Gastrocnemius medialis (tissue), 4 donors: ENCODE data around the gene GALNT15. TPM values are rescaled to one million over a fixed set of nuclear protein-coding genes. Genes with fewer than 3 reads are reported as not detected.

Source experiments
- ATAC-seq, 2 donors: fragments of 150-250 bp; one replicate each; pipeline ENCODE4 v1.9.1; 2016
- DNase-seq, 2 donors: peaks; one replicate each; pipeline ENCODE4 v3.0.0-alpha.2; 2019
- H3K27ac ChIP-seq, 4 donors: fragments of 200-600 bp; sonication (generic); 1 replicate in 1 of 4; 2 replicates in 3 of 4; pipeline ENCODE4 v1.5.1; 2016 to 2018; ENCODE audit warnings: mild to moderate bottlenecking in 2 of 4, moderate library complexity in 1 of 4
- H3K27me3 ChIP-seq, 3 donors: fragments of 200-600 bp; sonication (generic) in 2 of 3; 1 replicate in 1 of 3; 2 replicates in 2 of 3; pipeline versions ENCODE4 v1.5.1 to v1.6.0; 2016 to 2019; ENCODE audit warnings: mild to moderate bottlenecking in 1 of 3, moderate library complexity in 1 of 3
- H3K36me3 ChIP-seq, 2 donors: fragments of 200-600 bp; sonication (generic) in 1 of 2; one replicate each; pipeline ENCODE4 v1.5.1; 2017 to 2018
- H3K4me1 ChIP-seq, 2 donors: fragments of 200-600 bp; sonication (generic) in 1 of 2; one replicate each; pipeline ENCODE4 v1.5.1; 2016 to 2017; ENCODE audit warnings: mild to moderate bottlenecking in 2 of 2
- H3K4me3 ChIP-seq, 4 donors: fragments of 200-600 bp; sonication (generic) in 3 of 4; 1 replicate in 1 of 4; 2 replicates in 3 of 4; pipeline ENCODE4 v1.5.1; 2016 to 2019; ENCODE audit warnings: mild to moderate bottlenecking in 2 of 4
- H3K9me3 ChIP-seq, 3 donors: fragments of 200-600 bp; sonication (generic) in 2 of 3; 1 replicate in 1 of 3; 2 replicates in 2 of 3; pipeline ENCODE4 v1.5.1; 2016 to 2019
- POLR2A ChIP-seq, 2 donors: fragments of 450-650 bp; IDR thresholded peaks; one replicate each; pipeline ENCODE4 v1.6.1; 2017; ENCODE audit warnings: antibody characterized with exemption in 2 of 2, mild to moderate bottlenecking in 2 of 2, moderate library complexity in 2 of 2
- in situ Hi-C, 4 donors: fragments of 200-750 bp; cut with MboI; loops; one replicate each; pipeline versions ENCODE4 v1.15.0 to v1.8.0; 2017; ENCODE audit warnings: low sequenced_read_pairs in 4 of 4
- intact Hi-C: fragments of 100-400 bp; cut with DNase I; formaldehyde crosslinking; loops from one replicate; pipeline ENCODE4 v1.15.1; 2023; ENCODE audit warnings: low total_unique reads
- total RNA-seq, 4 donors: library from RNA; depleted of rRNA; stranded (reverse); fragments of >200 nt; gene quantifications; one replicate each; pipeline versions ENCODE4 v1.1.0 to v1.2.3, GENCODE V29; 2016
- TF ChIP-seq, protein P1 (sequence below), 5 experiments: fragments of 450-650 bp in 3 of 5; fragments of 200-600 bp in 2 of 5; sonication (generic) in 2 of 5; IDR thresholded peaks in 4 of 5; conservative IDR thresholded peaks in 1 of 5; 1 replicate in 4 of 5; 2 replicates in 1 of 5; pipeline ENCODE4 v1.5.1; 2016 to 2019; ENCODE audit warnings: antibody characterized with exemption in 5 of 5, mild to moderate bottlenecking in 3 of 5, moderate library complexity in 3 of 5

Gene GALNT15
- total RNA-seq, 4 donors from 2014 or later = 57.6 to 94.0 (median 79.6) TPM

GRCh38 chr3:16245609-16246008, 71.1 kb downstream of the GALNT15 start:
- Histone ChIP-seq H3K27ac (peak overlapping the region in 1 of 4 donors; percentile 76), H3K4me3 (no peak overlapping the region), H3K4me1 (peaks cover 22 to 26% of the 10 kb centered on the region in 2 donors), H3K36me3 (no peaks in the 10 kb centered on the region), H3K27me3 (no peaks in the 10 kb centered on the region), H3K9me3 (no peaks in the 10 kb centered on the region)
- TF ChIP-seq, protein P1, sequence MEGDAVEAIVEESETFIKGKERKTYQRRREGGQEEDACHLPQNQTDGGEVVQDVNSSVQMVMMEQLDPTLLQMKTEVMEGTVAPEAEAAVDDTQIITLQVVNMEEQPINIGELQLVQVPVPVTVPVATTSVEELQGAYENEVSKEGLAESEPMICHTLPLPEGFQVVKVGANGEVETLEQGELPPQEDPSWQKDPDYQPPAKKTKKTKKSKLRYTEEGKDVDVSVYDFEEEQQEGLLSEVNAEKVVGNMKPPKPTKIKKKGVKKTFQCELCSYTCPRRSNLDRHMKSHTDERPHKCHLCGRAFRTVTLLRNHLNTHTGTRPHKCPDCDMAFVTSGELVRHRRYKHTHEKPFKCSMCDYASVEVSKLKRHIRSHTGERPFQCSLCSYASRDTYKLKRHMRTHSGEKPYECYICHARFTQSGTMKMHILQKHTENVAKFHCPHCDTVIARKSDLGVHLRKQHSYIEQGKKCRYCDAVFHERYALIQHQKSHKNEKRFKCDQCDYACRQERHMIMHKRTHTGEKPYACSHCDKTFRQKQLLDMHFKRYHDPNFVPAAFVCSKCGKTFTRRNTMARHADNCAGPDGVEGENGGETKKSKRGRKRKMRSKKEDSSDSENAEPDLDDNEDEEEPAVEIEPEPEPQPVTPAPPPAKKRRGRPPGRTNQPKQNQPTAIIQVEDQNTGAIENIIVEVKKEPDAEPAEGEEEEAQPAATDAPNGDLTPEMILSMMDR (IDR thresholded peaks at IDR 0.05 in 4 of 5, conservative IDR thresholded peaks at IDR 0.05 in 1 of 5) = no peak
- TF ChIP-seq POLR2A (IDR thresholded peaks at IDR 0.05) = no peak
- DNase-seq (no peak), ATAC-seq (no peak)
- in situ Hi-C loops = loop anchor here (5.0 to 25.0 kb wide), 9 partner anchors 71 to 611 kb away; partner anchors contain the start of gene GALNT15 (in 1 of the 4)
- intact Hi-C loops = no loop called here

DNA sequence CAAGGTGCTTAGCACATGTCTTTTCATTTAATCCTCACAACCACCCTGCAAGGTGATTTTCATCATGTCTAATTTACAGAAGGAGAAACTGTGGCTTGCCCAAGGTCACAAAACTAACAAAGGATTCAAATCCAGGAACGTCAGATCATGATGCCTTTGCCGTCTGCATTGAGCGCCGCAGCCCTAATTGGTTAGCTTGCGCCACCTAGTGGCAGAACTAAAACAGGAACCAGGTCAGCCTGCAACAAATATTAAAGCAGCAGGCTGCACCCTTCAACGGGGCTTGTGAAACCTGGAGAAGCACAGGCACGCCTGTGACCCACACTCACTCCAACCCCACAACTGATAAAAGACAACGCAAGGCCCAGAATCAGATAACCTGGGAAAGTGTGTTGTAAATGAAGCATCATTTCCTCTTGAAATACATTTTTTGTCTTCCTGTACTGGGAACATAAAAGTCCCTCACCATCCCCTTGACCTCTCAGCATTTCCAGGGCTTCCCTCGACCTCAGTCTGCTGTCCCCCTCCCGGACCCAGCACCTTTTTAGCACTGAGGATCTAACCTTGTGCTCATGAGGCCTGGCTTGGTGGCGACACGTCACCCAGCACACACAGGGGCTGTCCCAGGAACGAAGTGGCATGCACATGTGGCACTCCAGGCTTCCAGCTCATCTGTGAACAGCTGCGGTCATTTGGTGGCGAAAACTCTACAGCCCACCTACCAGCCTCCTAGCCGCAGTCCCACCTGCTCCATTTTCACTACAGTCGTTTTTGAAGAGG, 73.0 kb downstream of the GALNT15 start:
- Histone ChIP-seq H3K4me1 (peaks cover 26 to 27% of the 10 kb centered on the region in 2 donors), H3K4me3 (no peak overlapping the region), H3K9me3 (no peaks in the 10 kb centered on the region), H3K36me3 (no peaks in the 10 kb centered on the region), H3K27me3 (no peaks in the 10 kb centered on the region), H3K27ac (no peak overlapping the region)
- in situ Hi-C loops (loop anchor here (5.0 to 25.0 kb wide), 9 partner anchors 73 to 613 kb away; partner anchors contain the start of gene GALNT15 (in 1 of the 4)), intact Hi-C loops (loop anchor here (1.0 to 2.0 kb wide), 4 partner anchors 73 to 617 kb away; partner anchors contain the start of gene GALNT15)
- TF ChIP-seq POLR2A (IDR thresholded peaks at IDR 0.05) = no peak
- TF ChIP-seq, protein P1 (IDR thresholded peaks at IDR 0.05 in 4 of 5, conservative IDR thresholded peaks at IDR 0.05 in 1 of 5) = peak; percentile 79 to 98 (median 95)
- ATAC-seq = peak; percentile 39 to 60
- DNase-seq = peak; percentile 61 to 78

- no peak for TF ChIP-seq POLR2A (IDR thresholded peaks at IDR 0.05)
- TF ChIP-seq, protein P1 (IDR thresholded peaks at IDR 0.05 in 4 of 5, conservative IDR thresholded peaks at IDR 0.05 in 1 of 5) = no peak
- no peaks in the 10 kb centered on the region for H3K27me3 ChIP-seq
- H3K9me3 ChIP-seq = no peaks in the 10 kb centered on the region
- H3K4me1 ChIP-seq = peaks cover 32 to 33% of the 10 kb centered on the region in 2 donors
- H3K4me3 ChIP-seq = no peak overlapping the region
- no peaks in the 10 kb centered on the region for H3K36me3 ChIP-seq
- H3K27ac ChIP-seq = no peak overlapping the region
- no peak for ATAC-seq
- in situ Hi-C loops (loop anchor here (5.0 to 25.0 kb wide), 9 partner anchors 74 to 614 kb away; partner anchors contain the start of gene GALNT15 (in 1 of the 4)), intact Hi-C loops (loop anchor here (2.0 kb wide), 2 partner anchors 74 to 618 kb away; partner anchors contain the start of gene GALNT15)
- DNase-seq = no peak
Observed at GRCh38 chr3:16248556-16248955, 74.1 kb downstream of the GALNT15 start.

GRCh38 chr3:16249336-16249735, 74.9 kb downstream of the GALNT15 start:
- H3K27ac ChIP-seq = no peak overlapping the region
- in situ Hi-C loops (loop anchor here (5.0 to 25.0 kb wide), 9 partner anchors 75 to 615 kb away; partner anchors contain the start of gene GALNT15 (in 1 of the 4)), intact Hi-C loops (loop anchor here (2.0 kb wide), 2 partner anchors 75 to 619 kb away; partner anchors contain the start of gene GALNT15)
- no peaks in the 10 kb centered on the region for H3K36me3 ChIP-seq
- no peak for DNase-seq
- no peaks in the 10 kb centered on the region for H3K9me3 ChIP-seq
- H3K4me1 ChIP-seq = peaks cover 32 to 33% of the 10 kb centered on the region in 2 donors
- H3K27me3 ChIP-seq = no peaks in the 10 kb centered on the region
- H3K4me3 ChIP-seq = no peak overlapping the region
- no peak for ATAC-seq
- TF ChIP-seq, protein P1 (IDR thresholded peaks at IDR 0.05 in 4 of 5, conservative IDR thresholded peaks at IDR 0.05 in 1 of 5) = peak in 1 of 5 experiments; percentile 23
- TF ChIP-seq POLR2A (IDR thresholded peaks at IDR 0.05) = no peak
